ENCODE measurements around the gene OPTN.
"Not testable (repeated sequence)": the region's sequence is repeated elsewhere in the genome, so short reads cannot be mapped to it uniquely, and the experiment has no call there.

Gene OPTN

GRCh38 chr10:13087986-13088618 lies 11.9 kb upstream of the OPTN start:
- in situ Hi-C loops (cut with HindIII; ENCODE audit: low sequenced_read_pairs) = no loop called here

DNA sequence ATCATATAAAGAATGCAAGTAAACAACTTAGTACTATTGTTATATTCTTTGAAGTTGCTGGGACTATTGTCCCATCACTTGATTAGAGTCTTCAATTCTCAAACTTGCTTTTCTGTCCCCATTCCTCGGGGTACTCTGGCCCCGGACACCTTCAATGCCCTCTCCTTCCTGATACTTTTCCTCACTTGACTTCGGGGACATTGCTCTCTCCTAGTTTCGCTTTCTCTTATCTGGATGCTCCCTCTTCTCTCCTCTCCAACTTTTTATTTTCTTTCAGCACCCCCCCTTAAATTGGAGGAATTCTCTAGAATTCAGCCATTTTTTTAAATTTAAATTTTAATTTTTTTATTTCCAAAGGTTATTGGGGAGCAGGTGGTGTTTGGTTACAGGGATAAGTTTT lies 10.6 kb upstream of the OPTN start:
- in situ Hi-C loops (cut with HindIII; ENCODE audit: low sequenced_read_pairs) = no loop called here

GRCh38 chr10:13090289-13090688 lies 9.7 kb upstream of the OPTN start:
- in situ Hi-C loops (cut with HindIII; ENCODE audit: low sequenced_read_pairs) = no loop called here

DNA sequence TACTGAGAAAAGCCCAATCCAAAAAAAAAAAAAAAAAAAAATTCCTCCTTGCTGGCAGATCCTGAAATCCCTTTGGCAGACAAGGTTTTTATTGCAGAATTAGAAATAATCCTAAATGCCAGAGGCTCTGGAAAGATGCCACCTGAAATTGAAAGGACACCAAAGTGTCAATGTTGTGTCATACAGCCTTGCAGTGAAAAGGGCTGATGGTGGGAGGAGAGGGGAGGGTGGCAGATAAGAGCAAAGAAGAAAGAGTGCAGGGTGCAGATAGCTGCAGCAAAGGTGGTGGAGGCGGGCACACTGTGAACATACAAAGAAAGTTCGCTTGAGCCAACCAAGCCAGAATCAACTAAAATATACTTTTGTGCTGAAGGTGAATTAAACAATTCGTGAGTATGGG lies 8.2 kb upstream of the OPTN start:
- in situ Hi-C loops (cut with HindIII; ENCODE audit: low sequenced_read_pairs) = no loop called here

DNA sequence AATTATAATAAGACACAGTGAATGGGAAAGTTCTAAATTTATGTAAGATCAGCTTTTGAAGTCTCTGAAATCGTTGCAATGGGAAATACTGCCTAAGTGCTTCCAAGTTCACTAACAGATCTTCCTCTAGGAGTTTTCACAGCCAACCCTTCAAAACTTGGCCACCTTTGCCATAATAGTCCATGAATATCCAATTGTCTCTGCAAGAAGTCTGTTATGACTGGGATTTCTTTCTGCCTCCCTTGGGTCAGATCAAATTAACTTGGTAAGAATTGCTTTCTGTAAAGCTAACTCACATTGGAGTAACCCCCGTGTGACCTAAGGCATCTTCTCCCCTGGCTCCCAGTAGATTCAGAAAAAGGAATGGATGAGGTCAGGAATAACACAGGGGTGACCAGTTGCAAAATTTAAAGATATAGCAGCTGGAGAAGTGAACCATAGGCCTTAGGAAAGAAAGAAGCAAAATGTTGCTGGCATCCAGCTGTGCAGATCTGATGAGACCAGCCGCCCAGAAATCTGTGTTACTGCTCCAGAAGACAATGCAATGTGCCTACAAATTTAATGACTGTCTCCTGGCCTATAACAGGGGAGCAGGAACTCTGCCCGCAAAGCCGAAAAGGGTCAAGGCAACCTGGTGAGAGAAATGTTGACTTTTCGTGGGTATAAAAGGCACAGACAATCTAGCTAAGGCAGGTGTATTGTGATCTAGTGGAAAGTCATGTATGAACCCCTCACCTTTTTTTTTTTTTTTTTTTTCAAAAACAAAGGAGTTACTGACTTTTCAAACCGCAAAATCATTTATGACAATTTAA lies 7.5 kb upstream of the OPTN start:
- in situ Hi-C loops (cut with HindIII; ENCODE audit: low sequenced_read_pairs) = no loop called here

GRCh38 chr10:13094082-13094481 lies 5.9 kb upstream of the OPTN start:
- in situ Hi-C loops (cut with HindIII; ENCODE audit: low sequenced_read_pairs) = not testable (repeated sequence)

DNA sequence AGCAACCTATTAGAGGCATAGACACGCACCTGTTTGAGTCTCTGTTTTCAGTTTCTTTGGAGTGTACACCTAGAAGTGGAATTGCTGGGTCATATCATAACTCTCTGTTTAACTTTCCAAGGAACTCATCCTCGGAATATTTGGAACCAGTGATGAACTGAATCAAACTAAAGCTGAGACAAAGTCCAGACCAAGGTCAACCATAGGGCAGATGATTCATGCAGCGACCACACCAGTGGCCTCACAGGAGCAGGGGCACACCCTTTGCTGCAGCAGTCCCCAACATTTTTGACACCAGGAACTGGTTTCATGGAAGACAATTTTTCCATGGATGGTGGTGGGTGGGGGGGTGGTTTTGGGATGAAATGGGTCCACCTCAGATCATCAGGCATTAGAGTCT lies 4.9 kb upstream of the OPTN start:
- in situ Hi-C loops (cut with HindIII; ENCODE audit: low sequenced_read_pairs) = no loop called here

DNA sequence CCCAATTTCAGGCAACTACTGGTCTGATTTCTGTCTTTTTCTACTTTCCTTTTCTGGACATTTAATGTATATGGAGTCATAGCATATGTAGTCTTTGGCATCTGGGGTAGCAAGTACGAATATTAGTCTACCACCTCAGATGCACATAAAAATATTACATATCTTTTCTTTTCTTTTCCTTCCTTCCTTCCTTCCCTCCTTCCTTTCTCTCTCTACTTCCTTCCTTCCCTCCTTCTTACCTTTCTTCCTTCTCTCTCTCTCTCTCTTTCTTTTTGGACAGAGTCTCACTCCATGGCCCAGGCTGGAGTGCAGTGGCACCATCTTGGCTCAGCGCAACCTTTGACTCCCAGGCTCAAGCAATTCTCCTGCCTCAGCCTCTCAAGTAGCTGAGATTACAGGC lies 4.0 kb upstream of the OPTN start:
- in situ Hi-C loops (cut with HindIII; ENCODE audit: low sequenced_read_pairs) = no loop called here

GRCh38 chr10:13099144-13099665 lies 758 bp upstream of the OPTN start:
- in situ Hi-C loops (cut with HindIII; ENCODE audit: low sequenced_read_pairs) = no loop called here

GRCh38 chr10:13100349-13101294 lies 659 bp downstream of the OPTN start:
- in situ Hi-C loops (cut with HindIII; ENCODE audit: low sequenced_read_pairs) = no loop called here

DNA sequence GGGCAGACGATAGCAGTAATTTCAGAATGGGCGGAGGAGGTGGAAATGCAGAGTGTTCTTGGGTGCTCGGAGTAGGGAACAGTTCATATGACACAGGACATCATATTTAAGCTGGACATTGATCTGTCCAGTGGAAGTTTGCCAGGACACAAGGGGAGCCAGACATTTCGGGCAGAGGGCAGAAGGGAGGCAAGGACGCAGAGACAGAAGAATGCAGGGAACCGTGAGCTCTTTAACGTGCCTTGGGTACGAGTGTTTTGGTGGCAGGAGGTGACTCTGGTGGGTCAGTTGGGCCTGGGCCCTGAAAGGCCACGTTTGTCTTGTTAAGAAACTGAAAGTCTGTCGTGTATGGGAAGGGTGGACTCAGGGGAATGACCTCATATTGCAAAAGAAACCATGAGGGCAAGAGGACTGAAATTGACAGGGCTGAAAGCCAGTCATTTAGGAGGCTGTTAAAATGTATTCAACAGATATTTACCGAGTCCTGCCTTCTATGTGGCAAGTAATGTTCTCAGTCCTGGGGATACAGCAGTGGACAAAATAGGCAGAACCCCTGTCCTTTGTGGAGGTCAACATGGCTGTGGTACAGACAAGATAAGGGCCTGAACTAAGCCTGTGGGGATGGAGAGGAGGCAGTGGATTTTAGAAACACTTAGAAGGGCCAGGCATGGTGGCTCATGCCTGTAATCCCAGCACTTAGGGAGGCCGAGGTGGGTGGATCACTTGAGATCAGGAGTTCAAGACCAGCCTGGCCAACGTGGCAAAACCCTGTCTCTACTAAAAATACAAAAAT lies 2.2 kb downstream of the OPTN start:
- in situ Hi-C loops (cut with HindIII; ENCODE audit: low sequenced_read_pairs) = no loop called here

- in situ Hi-C loops (cut with HindIII; ENCODE audit: low sequenced_read_pairs) = no loop called here
These were observed 3.6 kb downstream of the OPTN start for GRCh38 chr10:13103554-13103953.

- in situ Hi-C loops (cut with HindIII; ENCODE audit: low sequenced_read_pairs) = no loop called here
These were observed 4.7 kb downstream of the OPTN start for GRCh38 chr10:13104697-13105096.

GRCh38 chr10:13105184-13105583 lies 5.2 kb downstream of the OPTN start:
- in situ Hi-C loops (cut with HindIII; ENCODE audit: low sequenced_read_pairs) = no loop called here

- in situ Hi-C loops (cut with HindIII; ENCODE audit: low sequenced_read_pairs) = no loop called here
These were observed 6.6 kb downstream of the OPTN start for GRCh38 chr10:13106387-13107045.

DNA sequence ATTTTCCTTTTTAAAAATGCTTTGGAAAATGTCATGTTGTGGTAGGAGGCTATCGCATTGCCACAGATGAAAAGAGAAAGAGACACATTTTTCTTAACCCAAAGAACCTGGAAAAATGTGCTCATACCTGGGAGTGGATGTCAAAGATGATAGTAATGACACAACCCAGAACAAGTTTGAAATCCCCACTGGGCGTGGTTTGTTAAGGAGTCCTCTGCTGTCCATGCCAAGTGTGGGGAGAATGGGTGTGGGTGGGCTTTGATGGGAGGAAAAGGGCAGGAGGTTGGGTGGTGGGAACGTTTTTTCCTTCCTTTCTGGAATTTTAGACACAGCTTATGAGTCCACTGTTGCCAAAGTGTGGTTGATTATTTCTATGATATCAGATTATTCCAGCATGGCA lies 10.9 kb downstream of the OPTN start:
- in situ Hi-C loops (cut with HindIII; ENCODE audit: low sequenced_read_pairs) = no loop called here

- in situ Hi-C loops (cut with HindIII; ENCODE audit: low sequenced_read_pairs) = no loop called here
These were observed 13.6 kb downstream of the OPTN start for GRCh38 chr10:13113544-13113943.

DNA sequence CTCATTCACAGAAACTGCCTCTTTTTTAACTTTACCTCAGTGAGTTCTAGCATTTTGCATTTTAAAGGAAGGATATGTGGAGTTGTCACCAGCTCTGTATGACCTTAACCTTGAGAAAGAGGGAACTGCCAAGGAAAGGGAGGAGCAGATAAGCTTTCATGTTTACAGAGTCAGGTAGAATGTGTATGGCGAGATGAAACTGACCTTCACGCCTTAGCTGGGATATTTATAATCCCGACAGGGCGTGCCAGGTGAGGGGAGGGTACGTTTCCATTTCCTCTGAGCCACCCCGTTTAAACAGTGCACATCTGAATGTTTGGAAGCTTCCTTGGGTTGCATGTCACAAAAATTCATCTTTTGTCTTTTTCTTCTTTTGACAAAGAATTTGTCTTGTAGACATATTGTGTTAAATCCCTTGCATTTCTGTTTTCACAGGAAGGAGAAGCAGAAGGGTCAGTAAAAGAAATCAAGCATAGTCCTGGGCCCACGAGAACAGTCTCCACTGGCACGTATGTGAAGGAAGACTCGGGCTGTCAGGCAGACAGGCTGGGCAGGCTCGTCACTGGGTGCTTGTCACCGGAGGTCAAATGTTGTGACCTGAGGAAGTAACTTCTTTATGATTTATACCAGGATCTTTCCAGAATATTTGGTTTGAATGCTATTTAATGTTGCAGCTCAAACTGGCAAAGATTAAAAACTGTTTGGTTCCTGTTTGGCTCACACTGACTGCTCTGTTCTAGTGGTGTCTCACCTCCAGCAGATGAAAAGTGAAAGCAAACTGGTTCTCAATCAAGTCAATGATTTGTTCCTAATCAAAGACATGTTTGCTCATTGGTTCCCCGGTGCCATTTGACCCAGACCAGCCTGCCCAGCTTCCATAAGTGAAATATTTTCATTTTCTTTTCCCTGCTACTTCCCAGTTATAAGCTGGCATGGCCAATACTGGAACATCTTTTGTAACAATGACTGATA lies 16.2 kb downstream of the OPTN start:
- in situ Hi-C loops (cut with HindIII; ENCODE audit: low sequenced_read_pairs) = no loop called here

All from endothelial cell of hepatic sinusoid (primary cell).